ENCODE results near the gene PPP6C.

GRCh38 chr9:125153712-125154367, 35.8 kb downstream of the PPP6C start:
- TF ChIP-seq CTCF (conservative IDR thresholded peaks at IDR 0.05 in 1 of 2, IDR thresholded peaks at IDR 0.05 in 1 of 2; ENCODE audit: low read depth in 1 of 2, low read length in 2 of 2) (no peak), EZH2 (IDR thresholded peaks at IDR 0.05; ENCODE audit: low read length, missing control alignments) (no peak)
